OCI-M1 (cell line): ENCODE data around the gene F12.
"Not testable (repeated sequence)": the region's sequence is repeated elsewhere in the genome, so short reads cannot be mapped to it uniquely, and the experiment has no call there.

ENCODE experiments used
- DNase-seq: peaks from one replicate; lab custom pipeline; 2025; lab: John Stamatoyannopoulos, UW

The F12 gene

GRCh38 chr5:177387405-177387804 lies 22.0 kb downstream of the F12 start:
- DNase-seq, result no peak

GRCh38 chr5:177386542-177386941 lies 22.8 kb downstream of the F12 start:
- DNase-seq, result no peak

GRCh38 chr5:177385720-177386119 lies 23.6 kb downstream of the F12 start:
- DNase-seq, result no peak

- DNase-seq, result no peak
Measured at GRCh38 chr5:177384134-177384533, 25.2 kb downstream of the F12 start, which contains the start of gene SLC34A1. SLC34A1 (plus strand) TSS chr5:177384434; CDS start chr5:177385742, 1,308 bp downstream.

- no peak for DNase-seq
Measured at GRCh38 chr5:177383181-177383580, 26.2 kb downstream of the F12 start.

- DNase-seq, result no peak
Measured at GRCh38 chr5:177382423-177383029, 26.8 kb downstream of the F12 start.

GRCh38 chr5:177380805-177381126 lies 28.6 kb downstream of the F12 start:
- DNase-seq, result no peak

- DNase-seq, result peak; percentile 91
Measured at GRCh38 chr5:177378884-177379883, 30.2 kb downstream of the F12 start.

GRCh38 chr5:177377851-177378776 lies 31.2 kb downstream of the F12 start:
- no peak for DNase-seq

- no peak for DNase-seq
Measured at GRCh38 chr5:177376107-177376506, 33.3 kb downstream of the F12 start.

GRCh38 chr5:177375516-177375915 lies 33.8 kb downstream of the F12 start:
- DNase-seq, result not testable (repeated sequence)

GRCh38 chr5:177374211-177374610 lies 35.2 kb downstream of the F12 start:
- DNase-seq, result no peak

GRCh38 chr5:177373806-177374205 lies 35.6 kb downstream of the F12 start:
- no peak for DNase-seq

GRCh38 chr5:177372910-177373309 lies 36.5 kb downstream of the F12 start:
- no peak for DNase-seq

GRCh38 chr5:177372034-177372896 lies 37.1 kb downstream of the F12 start:
- no peak for DNase-seq

- DNase-seq, result no peak
Measured at GRCh38 chr5:177371120-177372033, 38.0 kb downstream of the F12 start.

- no peak for DNase-seq
Measured at GRCh38 chr5:177370488-177371119, 38.8 kb downstream of the F12 start.

GRCh38 chr5:177369645-177370440 lies 39.5 kb downstream of the F12 start:
- no peak for DNase-seq
